LNCaP clone FGC (cell line): ENCODE measurements around the gene ABHD2.

Source experiments
- DNase-seq: peaks from one replicate; pipeline ENCODE4 v3.0.0-alpha.2; 2011; ENCODE audit warnings: low read depth
- H3K4me3 ChIP-seq: 2 replicates; pipeline ENCODE4 v1.5.1; 2011; ENCODE audit warnings: mild to moderate bottlenecking, low read depth, low read length, control low read depth
- TF ChIP-seq, protein P1 (sequence below): IDR thresholded peaks from 2 replicates; pipeline ENCODE4 v1.5.1; 2012; ENCODE audit warnings: mild to moderate bottlenecking; ENCODE audit not compliant: control insufficient read depth, insufficient read depth; ENCODE audit errors: extremely low read depth

The ABHD2 gene

DNA sequence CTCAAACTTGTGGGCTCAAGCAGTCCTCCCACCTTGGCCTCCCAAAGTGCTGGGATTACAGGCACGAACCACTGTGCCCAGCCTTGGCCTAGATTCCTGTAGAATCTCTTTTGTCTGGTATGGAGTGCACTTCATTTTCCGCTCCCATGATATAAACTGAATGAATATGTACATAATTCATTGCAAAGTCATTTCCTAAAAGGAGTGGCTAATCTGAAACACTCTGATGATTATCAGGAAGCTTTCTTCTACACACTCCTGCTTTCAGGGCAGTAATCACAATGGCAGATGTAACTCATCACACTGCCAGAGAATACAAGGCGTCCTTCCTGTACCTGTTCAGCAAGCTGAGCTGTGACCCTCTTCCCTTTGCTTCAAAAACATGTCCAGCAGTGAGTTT lies 104.5 kb downstream of the ABHD2 start:
- DNase-seq: no peak
- TF ChIP-seq, protein P1, sequence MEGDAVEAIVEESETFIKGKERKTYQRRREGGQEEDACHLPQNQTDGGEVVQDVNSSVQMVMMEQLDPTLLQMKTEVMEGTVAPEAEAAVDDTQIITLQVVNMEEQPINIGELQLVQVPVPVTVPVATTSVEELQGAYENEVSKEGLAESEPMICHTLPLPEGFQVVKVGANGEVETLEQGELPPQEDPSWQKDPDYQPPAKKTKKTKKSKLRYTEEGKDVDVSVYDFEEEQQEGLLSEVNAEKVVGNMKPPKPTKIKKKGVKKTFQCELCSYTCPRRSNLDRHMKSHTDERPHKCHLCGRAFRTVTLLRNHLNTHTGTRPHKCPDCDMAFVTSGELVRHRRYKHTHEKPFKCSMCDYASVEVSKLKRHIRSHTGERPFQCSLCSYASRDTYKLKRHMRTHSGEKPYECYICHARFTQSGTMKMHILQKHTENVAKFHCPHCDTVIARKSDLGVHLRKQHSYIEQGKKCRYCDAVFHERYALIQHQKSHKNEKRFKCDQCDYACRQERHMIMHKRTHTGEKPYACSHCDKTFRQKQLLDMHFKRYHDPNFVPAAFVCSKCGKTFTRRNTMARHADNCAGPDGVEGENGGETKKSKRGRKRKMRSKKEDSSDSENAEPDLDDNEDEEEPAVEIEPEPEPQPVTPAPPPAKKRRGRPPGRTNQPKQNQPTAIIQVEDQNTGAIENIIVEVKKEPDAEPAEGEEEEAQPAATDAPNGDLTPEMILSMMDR: no peak
- H3K4me3 ChIP-seq: no peak overlapping the region

DNA sequence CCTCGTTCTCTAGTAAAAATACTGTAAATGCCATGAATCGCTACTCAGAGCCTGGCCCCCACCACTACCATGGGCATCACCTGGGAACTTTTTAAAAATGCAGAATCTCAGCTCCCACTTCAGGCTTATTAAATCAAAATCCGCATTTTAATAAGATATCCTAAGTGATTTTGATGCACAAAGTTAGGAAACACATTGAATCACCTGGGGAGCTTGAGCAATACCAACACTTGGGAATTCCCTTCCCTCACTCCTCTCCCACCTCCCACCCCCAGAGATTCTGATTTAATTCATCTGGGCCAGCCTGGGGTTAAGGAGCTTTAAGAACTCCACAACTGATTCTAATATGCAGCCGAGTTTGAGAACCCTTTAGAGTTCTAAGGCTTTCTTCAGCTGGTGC lies 106.4 kb downstream of the ABHD2 start:
- no peak for DNase-seq
- no peak overlapping the region for H3K4me3 ChIP-seq
- TF ChIP-seq, protein P1: no peak

DNA sequence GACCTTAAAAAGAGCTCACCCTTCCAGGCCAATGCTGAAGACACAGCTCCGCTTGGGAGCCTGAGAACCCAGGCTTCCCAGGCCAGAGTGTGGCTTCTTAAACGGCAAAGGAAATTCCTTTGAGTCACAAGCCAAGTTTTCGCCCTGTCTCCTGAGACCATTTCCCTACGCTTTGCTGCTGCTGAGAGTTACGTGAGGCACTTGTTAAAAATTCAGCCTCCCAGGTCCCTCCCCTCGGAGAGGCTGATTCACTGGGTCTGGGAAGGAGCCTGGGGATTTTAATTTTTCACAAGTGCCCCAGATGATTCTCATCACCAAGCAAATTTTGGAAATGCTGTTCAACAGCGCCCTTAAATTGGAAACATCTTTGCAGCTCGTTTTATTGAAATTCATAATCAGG lies 107.6 kb downstream of the ABHD2 start:
- H3K4me3 ChIP-seq: no peak overlapping the region
- TF ChIP-seq, protein P1: no peak
- no peak for DNase-seq

DNA sequence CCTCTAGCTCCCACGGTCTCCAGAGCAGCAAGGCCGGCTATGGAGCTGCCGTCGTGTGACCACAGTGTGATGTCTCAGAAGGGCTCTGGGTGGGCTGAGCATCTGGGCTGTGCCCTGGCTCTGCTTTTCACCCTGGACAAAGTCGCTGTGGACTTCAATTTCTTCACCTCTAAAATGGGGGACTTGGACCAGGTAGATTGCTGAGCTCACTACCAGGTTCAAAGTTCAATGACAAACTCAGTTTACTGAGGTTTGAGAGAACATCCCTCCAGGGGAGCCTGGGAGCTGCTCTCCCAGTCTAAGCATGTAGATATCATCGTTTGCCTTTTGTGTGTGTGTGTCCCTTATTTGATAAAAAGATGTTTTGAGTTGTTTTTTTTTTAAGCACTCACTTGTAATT lies 108.0 kb downstream of the ABHD2 start:
- DNase-seq: no peak
- TF ChIP-seq, protein P1: no peak
- H3K4me3 ChIP-seq: no peak overlapping the region

DNA sequence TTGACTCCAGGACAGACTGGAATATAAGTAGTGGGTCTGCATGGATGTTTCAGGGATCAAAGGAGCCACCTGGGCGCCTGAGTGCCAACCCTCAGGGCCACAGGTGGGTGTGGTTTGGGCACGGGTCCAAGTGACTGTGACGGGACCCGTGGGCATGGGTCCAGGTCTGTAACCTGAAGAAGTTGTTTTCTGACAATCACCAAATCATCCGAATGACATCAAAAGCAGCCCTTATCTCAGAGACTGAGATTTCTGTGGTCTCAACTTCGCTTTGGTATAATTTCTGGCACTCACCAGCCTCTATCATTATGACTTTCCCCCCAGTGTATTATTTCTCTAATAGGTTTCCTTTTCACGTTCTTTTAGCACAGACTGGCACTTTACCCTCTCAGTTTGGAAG lies 108.7 kb downstream of the ABHD2 start:
- TF ChIP-seq, protein P1: no peak
- DNase-seq: no peak
- no peak overlapping the region for H3K4me3 ChIP-seq

DNA sequence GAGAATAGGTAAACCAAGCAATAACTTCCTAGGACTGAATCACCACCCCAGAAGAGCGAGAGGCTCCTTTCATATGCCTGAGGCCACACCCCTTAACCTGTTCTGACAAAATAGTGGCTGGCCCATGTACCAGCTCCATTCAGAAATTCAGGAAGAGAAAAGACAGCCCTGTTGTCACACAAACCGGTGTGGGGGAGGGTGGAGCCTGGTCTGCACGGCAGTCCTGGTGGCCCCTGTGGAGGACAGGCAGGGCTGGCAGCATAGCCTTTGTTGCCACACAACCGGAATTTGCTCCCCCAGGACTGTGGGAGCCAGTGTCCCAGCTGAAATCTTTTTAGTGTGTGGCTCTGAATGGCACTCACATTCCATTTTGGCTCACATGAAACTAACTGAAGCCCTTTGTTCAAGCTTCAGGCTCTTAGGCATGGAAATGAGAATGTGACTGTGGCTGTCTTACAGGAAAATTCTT lies 109.3 kb downstream of the ABHD2 start:
- no peak for DNase-seq
- TF ChIP-seq, protein P1: no peak
- no peak overlapping the region for H3K4me3 ChIP-seq

DNA sequence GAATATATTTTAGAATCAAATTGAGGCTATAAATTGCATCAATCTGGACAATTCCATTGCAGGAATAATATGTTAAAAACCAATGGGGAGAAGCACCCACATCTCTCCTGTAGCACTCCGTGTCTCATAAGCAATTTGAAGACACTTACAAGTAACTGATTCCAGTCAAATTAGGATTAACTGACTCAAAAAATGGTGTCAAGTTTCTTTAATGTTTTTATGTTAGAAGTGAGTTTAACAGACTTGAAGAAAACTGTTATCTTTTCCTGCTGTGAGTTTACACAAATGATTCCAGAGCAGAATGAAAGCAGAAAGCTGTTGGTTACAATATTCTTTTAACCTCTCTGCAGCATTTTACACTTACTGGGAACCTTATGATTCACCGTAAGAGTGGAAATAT lies 109.9 kb downstream of the ABHD2 start:
- TF ChIP-seq, protein P1: no peak
- DNase-seq: no peak
- no peak overlapping the region for H3K4me3 ChIP-seq
